ENCODE measurements around the gene PIEZO2.

GRCh38 chr18:10775026-10775425 is 374.3 kb downstream of the PIEZO2 start:
- TF ChIP-seq CTCF (IDR thresholded peaks at IDR 0.05 in 4 of 5, conservative IDR thresholded peaks at IDR 0.05 in 1 of 5) (no peak), POLR2A (IDR thresholded peaks at IDR 0.05) (no peak)
